MM.1S (cell line): Measurements from ENCODE around the gene CALCR.

ENCODE experiments used
- DNase-seq: peaks from one replicate; pipeline ENCODE4 v3.0.0-alpha.2; 2015
- H2AFZ ChIP-seq: fragments of 300-600 bp; sonication (generic); 2 replicates; pipeline ENCODE4 v1.6.0; 2016; ENCODE audit warnings: antibody characterized with exemption, low read length
- H3F3A ChIP-seq: fragments of 300-600 bp; sonication (generic); 2 replicates; pipeline ENCODE4 v1.6.1; 2016; ENCODE audit warnings: mild to moderate bottlenecking, antibody characterized with exemption, low read length, moderate library complexity, mixed read lengths; ENCODE audit not compliant: insufficient read depth
- H3K27ac ChIP-seq: fragments of 300-600 bp; sonication (generic); 2 replicates; pipeline ENCODE4 v1.5.1; 2016; ENCODE audit warnings: mild to moderate bottlenecking, low read length
- H3K27me3 ChIP-seq: fragments of 300-600 bp; sonication (generic); replicated peaks from 2 replicates; pipeline ENCODE4 v1.6.0; 2016; ENCODE audit warnings: low read length; ENCODE audit not compliant: insufficient read depth
- H3K36me3 ChIP-seq: fragments of 300-600 bp; sonication (generic); replicated peaks from 2 replicates; pipeline ENCODE4 v1.6.1; 2016; ENCODE audit warnings: mild to moderate bottlenecking, low read length, mixed read lengths; ENCODE audit not compliant: insufficient read depth
- H3K4me1 ChIP-seq: fragments of 300-600 bp; sonication (generic); 2 replicates; pipeline ENCODE4 v1.6.1; 2016; ENCODE audit warnings: low read length, mixed read lengths
- H3K4me2 ChIP-seq: fragments of 300-600 bp; sonication (generic); 2 replicates; pipeline ENCODE4 v1.6.0; 2016; ENCODE audit warnings: low read depth, low read length
- H3K4me3 ChIP-seq: fragments of 300-600 bp; sonication (generic); 2 replicates; pipeline ENCODE4 v1.5.1; 2016; ENCODE audit warnings: low read length, mixed read lengths
- H3K79me2 ChIP-seq: fragments of 300-600 bp; sonication (generic); 2 replicates; pipeline ENCODE4 v1.6.1; 2016; ENCODE audit warnings: mixed run types, low read length, mixed read lengths
- H3K9ac ChIP-seq: fragments of 300-600 bp; sonication (generic); 2 replicates; pipeline ENCODE4 v1.6.1; 2016; ENCODE audit warnings: low read length, mixed read lengths
- H3K9me2 ChIP-seq: fragments of 300-600 bp; sonication (generic); replicated peaks from 2 replicates; pipeline ENCODE4 v1.6.1; 2016; ENCODE audit warnings: mild to moderate bottlenecking, low read length, mixed read lengths; ENCODE audit not compliant: insufficient read depth
- H3K9me3 ChIP-seq: fragments of 300-600 bp; sonication (generic); replicated peaks from 2 replicates; pipeline ENCODE4 v1.6.1; 2016; ENCODE audit warnings: mild to moderate bottlenecking, low read length, mixed read lengths; ENCODE audit not compliant: insufficient read depth
- H4K20me1 ChIP-seq: fragments of 300-600 bp; sonication (generic); 2 replicates; pipeline ENCODE4 v1.6.1; 2016; ENCODE audit warnings: mild to moderate bottlenecking, low read length, moderate library complexity, mixed read lengths; ENCODE audit not compliant: insufficient read depth
- CTCF ChIP-seq: fragments of 300-600 bp; sonication (generic); IDR thresholded peaks from 2 replicates; pipeline ENCODE4 v1.5.1; 2016; ENCODE audit warnings: antibody characterized with exemption, low read length, mixed read lengths
- EZH2 ChIP-seq: fragments of 300-600 bp; sonication (generic); optimal IDR thresholded peaks from 2 replicates; pipeline ENCODE3; 2017; ENCODE audit warnings: low read depth, mild to moderate bottlenecking, antibody characterized with exemption, low read length, mixed read lengths
- EZH2phosphoT487 ChIP-seq: fragments of 300-600 bp; sonication (generic); IDR thresholded peaks from 2 replicates; pipeline ENCODE4 v1.6.1; 2018; ENCODE audit warnings: antibody characterized with exemption, low read length

Gene CALCR

DNA sequence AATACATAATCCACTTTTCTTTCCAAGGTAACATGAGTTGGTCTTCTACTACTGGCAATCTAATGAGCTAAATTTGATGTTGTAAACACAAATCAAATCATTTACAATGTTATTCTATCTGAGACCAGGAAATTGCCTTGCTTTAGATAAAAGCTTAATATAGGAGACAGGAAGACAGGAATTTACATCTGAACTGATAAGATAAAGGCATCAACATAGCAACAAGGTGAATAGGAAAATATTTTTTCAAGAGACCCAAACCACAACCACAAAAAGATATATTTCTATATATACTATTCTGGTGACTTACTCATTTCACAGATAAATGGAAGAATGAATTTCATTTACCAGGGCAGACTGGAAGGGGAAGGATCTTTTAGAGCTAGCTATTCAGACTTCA is 46.3 kb upstream of the CALCR start:
- no peaks in the 10 kb centered on the region for H3F3A ChIP-seq
- H2AFZ ChIP-seq, result no peak overlapping the region
- TF ChIP-seq EZH2phosphoT487 (no peak), CTCF (no peak), EZH2 (no peak)
- H3K36me3 ChIP-seq, result no peaks in the 10 kb centered on the region
- no peak for DNase-seq
- no peak overlapping the region for H3K4me3 ChIP-seq
- no peaks in the 10 kb centered on the region for H3K9me3 ChIP-seq
- H3K27ac ChIP-seq, result no peak overlapping the region
- H3K27me3 ChIP-seq, result no peaks in the 10 kb centered on the region
- no peaks in the 10 kb centered on the region for H3K9me2 ChIP-seq
- no peaks in the 10 kb centered on the region for H3K4me1 ChIP-seq
- no peak overlapping the region for H3K9ac ChIP-seq
- H4K20me1 ChIP-seq, result no peaks in the 10 kb centered on the region
- no peaks in the 10 kb centered on the region for H3K79me2 ChIP-seq
- H3K4me2 ChIP-seq, result no peak overlapping the region

DNA sequence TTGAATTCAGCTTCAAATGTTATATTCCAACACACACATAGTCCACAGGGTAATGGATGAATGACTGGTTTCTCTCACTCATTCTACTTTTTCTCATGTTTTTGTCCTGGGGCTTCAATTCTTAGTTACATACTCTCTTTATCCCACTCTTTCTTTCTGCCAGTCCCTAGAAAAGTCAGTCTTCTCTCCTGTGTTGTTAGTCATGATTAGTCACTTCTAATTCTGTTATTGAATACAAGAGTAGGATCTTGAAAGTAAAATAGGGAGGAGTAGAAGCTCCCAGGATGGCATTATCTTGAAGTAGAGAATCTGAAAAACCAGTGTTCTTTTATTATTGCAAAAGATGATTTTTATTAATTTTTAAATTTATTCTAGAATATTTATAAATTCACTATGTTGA is 45.5 kb upstream of the CALCR start:
- no peaks in the 10 kb centered on the region for H4K20me1 ChIP-seq
- no peak for TF ChIP-seq EZH2phosphoT487

GRCh38 chr7:93601363-93601762 is 26.8 kb upstream of the CALCR start:
- no peak overlapping the region for H3K9ac ChIP-seq
- H3F3A ChIP-seq, result no peaks in the 10 kb centered on the region
- H3K9me2 ChIP-seq, result no peaks in the 10 kb centered on the region
- no peaks in the 10 kb centered on the region for H3K27me3 ChIP-seq
- no peaks in the 10 kb centered on the region for H3K4me1 ChIP-seq
- H3K36me3 ChIP-seq, result no peaks in the 10 kb centered on the region
- DNase-seq, result no peak
- H3K9me3 ChIP-seq, result no peaks in the 10 kb centered on the region
- no peaks in the 10 kb centered on the region for H4K20me1 ChIP-seq
- TF ChIP-seq EZH2phosphoT487 (no peak), EZH2 (no peak), CTCF (no peak)
- H3K27ac ChIP-seq, result no peak overlapping the region
- no peak overlapping the region for H3K4me2 ChIP-seq
- no peak overlapping the region for H3K4me3 ChIP-seq
- no peaks in the 10 kb centered on the region for H3K79me2 ChIP-seq
- H2AFZ ChIP-seq, result no peak overlapping the region

More for the DNA sequence above, 45.5 kb upstream of the CALCR start:
- H3K9me2 ChIP-seq, result no peaks in the 10 kb centered on the region
- H2AFZ ChIP-seq, result no peak overlapping the region
- H3K27me3 ChIP-seq, result no peaks in the 10 kb centered on the region
- H3K4me2 ChIP-seq, result no peak overlapping the region
- no peak overlapping the region for H3K4me3 ChIP-seq
- no peak overlapping the region for H3K9ac ChIP-seq
- no peaks in the 10 kb centered on the region for H3F3A ChIP-seq
- DNase-seq, result no peak
- no peaks in the 10 kb centered on the region for H3K36me3 ChIP-seq
- H3K79me2 ChIP-seq, result no peaks in the 10 kb centered on the region
- no peaks in the 10 kb centered on the region for H3K4me1 ChIP-seq
- H3K27ac ChIP-seq, result no peak overlapping the region
- no peaks in the 10 kb centered on the region for H3K9me3 ChIP-seq

GRCh38 chr7:93594250-93594649 is 19.7 kb upstream of the CALCR start:
- Histone ChIP-seq H3K9me2 (no peaks in the 10 kb centered on the region), H2AFZ (no peak overlapping the region), H3K9me3 (no peaks in the 10 kb centered on the region), H3K27me3 (no peaks in the 10 kb centered on the region), H3K27ac (no peak overlapping the region; the same call in 1 of the 2 replicates), H3K4me3 (no peak overlapping the region), H3F3A (no peaks in the 10 kb centered on the region; the same call in 1 of the 2 replicates), H3K4me2 (peak overlapping the region; percentile 25; the same call in 1 of the 2 replicates), H4K20me1 (no peaks in the 10 kb centered on the region), H3K36me3 (no peaks in the 10 kb centered on the region), H3K4me1 (peaks cover 16% of the 10 kb centered on the region), H3K79me2 (no peaks in the 10 kb centered on the region), H3K9ac (no peak overlapping the region)
- peak; percentile 42 for DNase-seq
- no peak for TF ChIP-seq EZH2
- TF ChIP-seq CTCF, result no peak
- TF ChIP-seq EZH2phosphoT487, result no peak
